Epithelial cell of proximal tubule (primary cell): ENCODE results near the gene CIRBP. TPM values are rescaled to one million over a fixed set of nuclear protein-coding genes. Genes with fewer than 3 reads are reported as not detected.

Source experiments
- DNase-seq: peaks from one replicate; pipeline ENCODE4 v3.0.0-alpha.2; 2011; ENCODE audit warnings: low read depth
- H3K4me3 ChIP-seq: 2 replicates; pipeline ENCODE4 v1.5.1; 2011; ENCODE audit warnings: low read depth, mild to moderate bottlenecking, low read length
- total RNA-seq: library from RNA; depleted of rRNA; stranded (reverse); fragments of >200 nt; gene quantifications from 2 replicates; pipeline ENCODE4 v1.2.3, GENCODE V29; 2015
- TF ChIP-seq, protein P1 (sequence below): conservative IDR thresholded peaks from 2 replicates; pipeline ENCODE4 v1.5.1; 2012; ENCODE audit warnings: low read depth, mild to moderate bottlenecking, low read length

The CIRBP gene
- total RNA-seq, 1 donor from 2014 or later: 317 TPM

DNA sequence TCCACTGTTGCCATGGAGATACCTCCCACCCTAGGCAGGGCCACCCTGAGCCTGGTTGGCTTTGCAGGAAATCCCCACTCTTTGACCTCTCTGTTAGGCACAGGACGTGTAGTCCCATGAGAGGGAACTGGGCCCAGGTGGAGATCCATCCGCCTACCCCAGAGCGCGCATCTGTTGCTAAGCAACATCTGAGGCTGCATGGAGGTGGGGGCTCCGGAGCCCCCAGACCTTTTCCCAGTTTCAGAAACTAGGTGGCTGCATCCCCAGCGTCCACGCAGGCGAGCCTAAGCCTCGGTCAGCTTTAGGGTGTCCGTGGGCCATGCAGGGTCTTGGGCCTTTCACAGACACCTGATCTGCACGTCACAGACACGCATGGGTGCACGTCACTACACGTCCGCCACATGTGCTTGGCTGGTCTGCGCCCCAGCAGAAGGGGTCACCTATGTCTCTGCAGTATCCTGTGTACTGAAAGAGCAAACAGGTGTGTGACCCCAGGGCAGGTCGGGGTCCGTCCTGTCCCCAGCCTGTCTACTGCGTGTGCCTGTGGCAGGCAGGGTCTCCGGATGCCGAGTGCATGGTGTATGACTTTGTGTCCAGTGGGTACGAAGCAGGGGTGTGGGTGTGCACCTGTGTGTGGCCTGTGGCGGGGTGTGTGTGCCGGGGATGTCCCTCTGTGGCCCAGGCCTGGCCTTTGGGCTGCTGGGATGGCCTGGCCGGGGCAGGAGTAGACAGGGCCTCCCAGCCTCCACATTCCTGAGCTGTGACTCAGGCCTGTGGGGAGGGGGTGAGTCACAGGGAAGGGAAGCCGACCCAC is 4.1 kb upstream of the CIRBP start:
- no peak for DNase-seq
- TF ChIP-seq, protein P1, sequence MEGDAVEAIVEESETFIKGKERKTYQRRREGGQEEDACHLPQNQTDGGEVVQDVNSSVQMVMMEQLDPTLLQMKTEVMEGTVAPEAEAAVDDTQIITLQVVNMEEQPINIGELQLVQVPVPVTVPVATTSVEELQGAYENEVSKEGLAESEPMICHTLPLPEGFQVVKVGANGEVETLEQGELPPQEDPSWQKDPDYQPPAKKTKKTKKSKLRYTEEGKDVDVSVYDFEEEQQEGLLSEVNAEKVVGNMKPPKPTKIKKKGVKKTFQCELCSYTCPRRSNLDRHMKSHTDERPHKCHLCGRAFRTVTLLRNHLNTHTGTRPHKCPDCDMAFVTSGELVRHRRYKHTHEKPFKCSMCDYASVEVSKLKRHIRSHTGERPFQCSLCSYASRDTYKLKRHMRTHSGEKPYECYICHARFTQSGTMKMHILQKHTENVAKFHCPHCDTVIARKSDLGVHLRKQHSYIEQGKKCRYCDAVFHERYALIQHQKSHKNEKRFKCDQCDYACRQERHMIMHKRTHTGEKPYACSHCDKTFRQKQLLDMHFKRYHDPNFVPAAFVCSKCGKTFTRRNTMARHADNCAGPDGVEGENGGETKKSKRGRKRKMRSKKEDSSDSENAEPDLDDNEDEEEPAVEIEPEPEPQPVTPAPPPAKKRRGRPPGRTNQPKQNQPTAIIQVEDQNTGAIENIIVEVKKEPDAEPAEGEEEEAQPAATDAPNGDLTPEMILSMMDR: no peak
- H3K4me3 ChIP-seq: no peak overlapping the region

DNA sequence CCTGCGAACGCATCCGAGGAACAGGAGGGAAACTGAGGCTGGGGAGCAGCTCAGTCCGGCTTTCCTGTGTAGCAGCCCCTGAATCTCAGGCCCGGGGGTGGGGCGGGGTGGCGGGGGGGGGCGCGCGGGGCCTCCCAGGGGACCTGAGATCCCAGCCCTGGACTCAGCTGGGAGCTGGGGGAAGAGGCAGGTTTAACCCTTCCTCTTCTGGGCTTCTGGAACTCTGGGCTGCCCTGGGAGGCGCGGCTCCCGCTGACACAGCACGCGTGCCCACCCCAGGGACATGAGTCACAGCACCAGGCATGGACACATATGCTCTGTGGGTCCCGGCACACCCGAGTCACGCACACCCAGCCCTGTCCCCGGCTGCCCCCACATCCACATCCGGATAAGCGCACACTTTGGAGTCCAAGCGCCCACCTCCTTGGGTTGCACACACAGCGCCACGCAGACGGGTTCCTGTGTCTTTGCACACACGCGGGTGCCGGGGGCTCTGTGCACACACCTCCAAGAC is 3.5 kb upstream of the CIRBP start:
- TF ChIP-seq, protein P1: no peak

DNA sequence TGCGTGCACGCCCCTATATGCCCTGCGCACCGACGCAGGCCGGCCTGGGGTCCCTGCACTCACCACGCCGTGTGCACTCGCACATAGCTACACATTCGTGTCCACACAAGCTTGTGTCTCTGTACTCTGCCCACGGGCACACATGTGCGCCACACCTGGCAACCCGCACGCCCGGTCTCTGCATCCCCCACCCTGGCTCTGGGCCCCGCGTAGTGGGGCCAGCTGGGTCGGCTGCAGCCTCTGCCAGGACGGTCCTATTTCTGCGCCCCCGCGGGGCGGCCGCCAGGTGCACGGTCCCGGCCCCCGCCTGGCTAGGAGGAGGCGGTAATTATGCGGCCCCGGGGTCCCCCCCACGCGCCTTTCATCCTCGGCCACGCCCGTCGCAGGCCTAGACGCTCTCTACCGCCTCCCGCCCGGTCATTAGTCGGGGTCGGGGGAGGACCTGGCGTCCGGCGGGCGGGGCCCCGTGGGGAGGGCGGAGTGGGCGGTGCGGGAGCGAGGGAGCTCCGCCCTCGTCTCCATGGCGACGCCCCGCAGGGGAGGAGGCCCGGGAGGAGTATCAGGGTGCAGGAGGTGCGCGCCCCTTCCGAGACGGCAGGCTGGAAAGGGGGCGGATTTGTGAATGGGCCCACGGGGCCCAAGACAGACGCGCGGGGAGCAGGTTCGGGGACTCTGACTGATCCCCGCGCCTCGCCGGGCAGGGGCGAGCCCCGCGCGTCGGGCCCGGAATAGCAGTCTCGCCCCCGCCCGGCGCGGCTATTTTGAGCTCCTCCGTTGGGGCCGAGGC is 2.8 kb upstream of the CIRBP start:
- no peak for DNase-seq
- TF ChIP-seq, protein P1: no peak
- peak overlapping the region; percentile 58 for H3K4me3 ChIP-seq

More for the DNA sequence above, 3.5 kb upstream of the CIRBP start:
- peak overlapping the region; percentile 58 for H3K4me3 ChIP-seq
- DNase-seq: no peak

DNA sequence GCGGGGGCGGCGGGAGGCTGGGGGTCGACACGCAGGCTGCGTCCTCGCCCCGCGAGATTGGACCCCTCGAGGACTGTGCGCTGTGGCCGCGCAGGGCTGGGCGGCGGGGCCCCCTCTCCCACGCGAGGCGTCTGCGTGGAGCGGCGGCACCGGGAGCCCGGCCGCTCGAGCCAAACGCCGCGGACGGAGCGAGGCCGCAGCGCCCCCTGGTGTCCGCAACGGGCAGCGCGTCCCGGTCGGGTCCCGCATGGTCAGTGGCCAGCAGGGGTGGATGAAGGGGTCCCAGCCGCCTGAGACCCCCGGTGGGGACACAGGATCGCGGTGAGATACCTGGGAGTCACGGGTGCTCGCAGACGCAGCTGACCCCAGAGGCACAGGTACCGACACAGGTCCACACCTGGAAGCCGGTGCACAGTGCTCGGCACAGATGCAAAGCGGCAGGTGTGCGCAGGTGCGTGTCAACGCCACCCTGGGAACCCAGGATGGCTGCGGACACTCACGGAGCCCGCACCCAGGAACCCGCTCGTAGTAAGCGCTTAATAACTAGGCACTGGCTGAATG is 2.1 kb upstream of the CIRBP start:
- TF ChIP-seq, protein P1: peak; percentile 74
- DNase-seq: no peak
- peak overlapping the region; percentile 58 for H3K4me3 ChIP-seq

DNA sequence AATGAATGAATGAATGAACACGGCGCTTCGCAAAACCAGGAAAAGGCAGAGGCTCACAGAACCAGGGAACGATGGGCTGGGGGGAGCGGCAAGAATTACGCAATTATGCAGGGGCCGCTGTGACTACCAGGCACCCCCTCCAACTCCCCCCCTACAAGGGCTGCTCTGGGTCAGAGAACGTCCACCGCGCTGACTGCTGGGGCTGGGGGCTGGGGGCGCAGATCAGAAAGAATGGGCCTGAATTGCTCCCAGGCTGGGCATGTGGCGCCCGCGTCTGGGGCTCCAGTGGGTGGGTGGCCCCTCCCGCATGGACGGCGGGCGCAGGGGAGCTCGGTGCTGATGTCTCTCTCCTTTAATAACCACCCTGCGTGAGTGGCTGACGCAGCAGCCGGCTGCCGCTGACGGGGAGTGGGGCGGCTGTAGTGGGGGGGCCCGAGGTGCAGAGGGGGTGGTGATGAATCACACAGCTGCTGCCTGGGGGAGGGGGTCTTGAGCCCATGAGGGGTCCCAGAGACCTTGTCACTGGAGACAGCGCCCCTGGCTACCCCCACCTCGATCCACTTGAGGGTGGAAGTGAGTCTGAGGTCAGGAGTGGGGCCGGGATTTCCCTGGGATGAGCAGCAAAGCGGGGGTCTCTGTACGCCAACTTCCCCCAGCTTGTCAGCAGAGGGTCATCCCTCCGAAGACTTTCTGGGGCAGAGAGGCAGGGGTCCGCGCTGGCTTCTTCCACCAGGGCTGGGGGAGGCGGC is 1.5 kb upstream of the CIRBP start:
- no peak for DNase-seq
- peak overlapping the region; percentile 58 for H3K4me3 ChIP-seq
- TF ChIP-seq, protein P1: no peak
